ENCODE results near the gene AKR1C4.

Gene AKR1C4

GRCh38 chr10:5147981-5148677 lies 48.5 kb upstream of the AKR1C4 start:
- no peaks in the 10 kb centered on the region for H3K9me2 ChIP-seq (replicated peaks; ENCODE audit: low read depth, low read length)
- H3K9me3 ChIP-seq (ENCODE audit: insufficient read depth, low read depth, low read length): peaks cover 7% of the 10 kb centered on the region; the same call in 1 of the 2 replicates
- H4K20me1 ChIP-seq (ENCODE audit: insufficient read depth, low read length, poor library complexity, severe bottlenecking): no peaks in the 10 kb centered on the region
- no peak overlapping the region for H2AFZ ChIP-seq (ENCODE audit: low read length)
- H3K27me3 ChIP-seq (ENCODE audit: insufficient read depth, low read length, poor library complexity, severe bottlenecking): no peaks in the 10 kb centered on the region
- no peaks in the 10 kb centered on the region for H3K79me2 ChIP-seq (ENCODE audit: insufficient read depth, low read length)
- no peaks in the 10 kb centered on the region for H3F3A ChIP-seq (ENCODE audit: low read depth)
- H3K4me3 ChIP-seq (ENCODE audit: low read length, poor library complexity, severe bottlenecking): no peak overlapping the region
- no peak overlapping the region for H3K9ac ChIP-seq (ENCODE audit: low read depth, low read length, poor library complexity, severe bottlenecking)
- no peaks in the 10 kb centered on the region for H3K4me1 ChIP-seq (ENCODE audit: insufficient read depth, low read length, poor library complexity, severe bottlenecking)
- TF ChIP-seq CTCF (conservative IDR thresholded peaks at IDR 0.05; ENCODE audit: low read length) (no peak), EZH2phosphoT487 (IDR thresholded peaks at IDR 0.05; ENCODE audit: borderline replicate concordance) (no peak)
- H3K4me2 ChIP-seq (ENCODE audit: low read depth, low read length, poor library complexity, severe bottlenecking): no peak overlapping the region
- H3K36me3 ChIP-seq (ENCODE audit: insufficient read depth, low read length): no peaks in the 10 kb centered on the region

- H3K4me2 ChIP-seq (ENCODE audit: low read depth, low read length, poor library complexity, severe bottlenecking): no peak overlapping the region
- no peak overlapping the region for H3K4me3 ChIP-seq (ENCODE audit: low read length, poor library complexity, severe bottlenecking)
- TF ChIP-seq CTCF (conservative IDR thresholded peaks at IDR 0.05; ENCODE audit: low read length) (no peak), EZH2phosphoT487 (IDR thresholded peaks at IDR 0.05; ENCODE audit: borderline replicate concordance) (no peak)
- no peaks in the 10 kb centered on the region for H3K79me2 ChIP-seq (ENCODE audit: insufficient read depth, low read length)
- no peak overlapping the region for H3K9ac ChIP-seq (ENCODE audit: low read depth, low read length, poor library complexity, severe bottlenecking)
- H3K9me3 ChIP-seq (ENCODE audit: insufficient read depth, low read depth, low read length): peaks cover 7% of the 10 kb centered on the region; the same call in 1 of the 2 replicates
- H4K20me1 ChIP-seq (ENCODE audit: insufficient read depth, low read length, poor library complexity, severe bottlenecking): no peaks in the 10 kb centered on the region
- H3K4me1 ChIP-seq (ENCODE audit: insufficient read depth, low read length, poor library complexity, severe bottlenecking): no peaks in the 10 kb centered on the region
- H3K9me2 ChIP-seq (replicated peaks; ENCODE audit: low read depth, low read length): no peaks in the 10 kb centered on the region
- no peak overlapping the region for H2AFZ ChIP-seq (ENCODE audit: low read length)
- no peaks in the 10 kb centered on the region for H3K27me3 ChIP-seq (ENCODE audit: insufficient read depth, low read length, poor library complexity, severe bottlenecking)
- no peaks in the 10 kb centered on the region for H3F3A ChIP-seq (ENCODE audit: low read depth)
- no peaks in the 10 kb centered on the region for H3K36me3 ChIP-seq (ENCODE audit: insufficient read depth, low read length)
These were observed 48.0 kb upstream of the AKR1C4 start for GRCh38 chr10:5148678-5149032.

GRCh38 chr10:5151076-5151475 lies 45.6 kb upstream of the AKR1C4 start:
- no peaks in the 10 kb centered on the region for H3K27me3 ChIP-seq (ENCODE audit: insufficient read depth, low read length, poor library complexity, severe bottlenecking)
- H3F3A ChIP-seq (ENCODE audit: low read depth): no peaks in the 10 kb centered on the region
- no peaks in the 10 kb centered on the region for H3K4me1 ChIP-seq (ENCODE audit: insufficient read depth, low read length, poor library complexity, severe bottlenecking)
- no peaks in the 10 kb centered on the region for H3K36me3 ChIP-seq (ENCODE audit: insufficient read depth, low read length)
- TF ChIP-seq EZH2phosphoT487 (IDR thresholded peaks at IDR 0.05; ENCODE audit: borderline replicate concordance) (no peak), CTCF (conservative IDR thresholded peaks at IDR 0.05; ENCODE audit: low read length) (no peak)
- peaks cover 7% of the 10 kb centered on the region; the same call in 1 of the 2 replicates for H3K9me3 ChIP-seq (ENCODE audit: insufficient read depth, low read depth, low read length)
- no peak overlapping the region for H3K4me3 ChIP-seq (ENCODE audit: low read length, poor library complexity, severe bottlenecking)
- H3K9me2 ChIP-seq (replicated peaks; ENCODE audit: low read depth, low read length): no peaks in the 10 kb centered on the region
- H3K9ac ChIP-seq (ENCODE audit: low read depth, low read length, poor library complexity, severe bottlenecking): no peak overlapping the region
- no peaks in the 10 kb centered on the region for H3K79me2 ChIP-seq (ENCODE audit: insufficient read depth, low read length)
- H3K4me2 ChIP-seq (ENCODE audit: low read depth, low read length, poor library complexity, severe bottlenecking): no peak overlapping the region
- H4K20me1 ChIP-seq (ENCODE audit: insufficient read depth, low read length, poor library complexity, severe bottlenecking): no peaks in the 10 kb centered on the region
- H2AFZ ChIP-seq (ENCODE audit: low read length): no peak overlapping the region
